CD4-positive, alpha-beta T cell treated with Interleukin-4 for 4 hours (primary cell): Measurements from ENCODE around the gene PPFIBP2.

Experiments
- DNase-seq: peaks from one replicate; pipeline ENCODE4 v3.0.0-alpha.2; 2020

The PPFIBP2 gene

GRCh38 chr11:7672276-7672959 lies 158.6 kb downstream of the PPFIBP2 start:
- no peak for DNase-seq

- no peak for DNase-seq
These were observed 159.3 kb downstream of the PPFIBP2 start, which contains the start of gene CYB5R2 for GRCh38 chr11:7672960-7673723. Gene CYB5R2, minus strand, starts transcription at chr11:7673500. Its CDS starts 675 bp downstream, at chr11:7672825.

- no peak for DNase-seq
These were observed 160.1 kb downstream of the PPFIBP2 start for GRCh38 chr11:7673724-7674434.

GRCh38 chr11:7675631-7676030 lies 161.8 kb downstream of the PPFIBP2 start:
- DNase-seq: no peak

- no peak for DNase-seq
These were observed 163.3 kb downstream of the PPFIBP2 start for GRCh38 chr11:7677071-7677470.

GRCh38 chr11:7677796-7678201 lies 164.0 kb downstream of the PPFIBP2 start:
- no peak for DNase-seq

- no peak for DNase-seq
These were observed 169.8 kb downstream of the PPFIBP2 start for GRCh38 chr11:7683571-7683970.

- no peak for DNase-seq
These were observed 173.0 kb downstream of the PPFIBP2 start for GRCh38 chr11:7686761-7687160.

GRCh38 chr11:7687386-7687785 lies 173.6 kb downstream of the PPFIBP2 start:
- DNase-seq: no peak

- peak; percentile 10 for DNase-seq
These were observed 174.5 kb downstream of the PPFIBP2 start for GRCh38 chr11:7688238-7688826.

GRCh38 chr11:7689239-7689638 lies 175.4 kb downstream of the PPFIBP2 start:
- no peak for DNase-seq

GRCh38 chr11:7690648-7691047 lies 176.8 kb downstream of the PPFIBP2 start:
- no peak for DNase-seq

- DNase-seq: no peak
These were observed 178.1 kb downstream of the PPFIBP2 start for GRCh38 chr11:7691759-7692350.

GRCh38 chr11:7692426-7692825 lies 178.6 kb downstream of the PPFIBP2 start:
- no peak for DNase-seq

GRCh38 chr11:7694235-7694634 lies 180.4 kb downstream of the PPFIBP2 start:
- DNase-seq: no peak

GRCh38 chr11:7696424-7696823 lies 182.6 kb downstream of the PPFIBP2 start:
- no peak for DNase-seq
